Subcutaneous adipose tissue (tissue), 4 donors: ENCODE data around the gene SGPP2. TPM values are rescaled to one million over a fixed set of nuclear protein-coding genes. Genes with fewer than 3 reads are reported as not detected.

Source experiments
- total RNA-seq, 4 donors: library from RNA; depleted of rRNA; stranded (reverse); fragments of >200 nt; gene quantifications; one replicate each; pipeline ENCODE4 v1.1.0, GENCODE V29; 2016
- TF ChIP-seq, protein P1 (sequence below): fragments of 450-650 bp; IDR thresholded peaks from one replicate; pipeline ENCODE4 v1.5.1; 2016; ENCODE audit warnings: low read depth, mild to moderate bottlenecking, control low read depth, antibody characterized with exemption, moderate library complexity

Gene SGPP2
- total RNA-seq, 4 donors from 2014 or later: 0.16 TPM; not detected in 3

DNA sequence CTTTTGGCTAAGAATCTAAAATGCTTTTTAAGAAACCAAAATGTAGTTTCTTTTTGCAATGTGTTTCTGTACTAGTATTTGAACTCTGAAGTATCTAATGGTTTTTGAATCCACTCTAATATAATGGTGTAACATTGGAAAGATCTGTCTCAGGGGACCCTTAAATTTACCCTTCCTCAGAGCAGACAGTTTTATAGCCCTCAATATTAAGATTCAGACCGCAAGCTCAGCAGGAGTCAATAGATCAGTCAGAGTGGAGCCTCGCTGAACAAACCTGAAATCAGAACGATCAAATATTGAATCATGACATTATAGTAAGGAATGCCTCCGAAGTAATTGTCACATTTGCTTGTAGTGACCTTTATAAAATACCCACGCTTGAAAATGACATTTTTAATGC is 18.3 kb downstream of the SGPP2 start:
- TF ChIP-seq, protein P1, sequence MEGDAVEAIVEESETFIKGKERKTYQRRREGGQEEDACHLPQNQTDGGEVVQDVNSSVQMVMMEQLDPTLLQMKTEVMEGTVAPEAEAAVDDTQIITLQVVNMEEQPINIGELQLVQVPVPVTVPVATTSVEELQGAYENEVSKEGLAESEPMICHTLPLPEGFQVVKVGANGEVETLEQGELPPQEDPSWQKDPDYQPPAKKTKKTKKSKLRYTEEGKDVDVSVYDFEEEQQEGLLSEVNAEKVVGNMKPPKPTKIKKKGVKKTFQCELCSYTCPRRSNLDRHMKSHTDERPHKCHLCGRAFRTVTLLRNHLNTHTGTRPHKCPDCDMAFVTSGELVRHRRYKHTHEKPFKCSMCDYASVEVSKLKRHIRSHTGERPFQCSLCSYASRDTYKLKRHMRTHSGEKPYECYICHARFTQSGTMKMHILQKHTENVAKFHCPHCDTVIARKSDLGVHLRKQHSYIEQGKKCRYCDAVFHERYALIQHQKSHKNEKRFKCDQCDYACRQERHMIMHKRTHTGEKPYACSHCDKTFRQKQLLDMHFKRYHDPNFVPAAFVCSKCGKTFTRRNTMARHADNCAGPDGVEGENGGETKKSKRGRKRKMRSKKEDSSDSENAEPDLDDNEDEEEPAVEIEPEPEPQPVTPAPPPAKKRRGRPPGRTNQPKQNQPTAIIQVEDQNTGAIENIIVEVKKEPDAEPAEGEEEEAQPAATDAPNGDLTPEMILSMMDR: no peak

DNA sequence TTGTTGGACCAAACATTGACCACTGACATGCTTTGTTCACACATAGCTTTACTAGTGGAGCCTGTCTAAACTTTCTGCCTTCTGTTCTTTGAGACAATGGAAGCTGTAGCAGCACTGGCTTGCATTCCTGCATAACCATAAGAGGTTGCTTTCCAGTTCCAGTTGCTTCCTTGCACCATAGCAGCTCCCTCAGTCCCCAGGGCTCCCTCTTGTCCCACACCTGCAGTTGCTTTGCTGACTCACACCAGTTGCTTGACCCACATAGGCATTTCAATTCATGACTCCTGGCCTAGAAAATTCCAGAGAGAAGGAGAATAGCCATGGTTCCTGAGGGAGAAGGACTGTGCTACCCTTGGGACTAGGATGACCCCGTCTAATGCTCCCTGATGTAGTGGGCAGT is 20.9 kb downstream of the SGPP2 start:
- TF ChIP-seq, protein P1: no peak

DNA sequence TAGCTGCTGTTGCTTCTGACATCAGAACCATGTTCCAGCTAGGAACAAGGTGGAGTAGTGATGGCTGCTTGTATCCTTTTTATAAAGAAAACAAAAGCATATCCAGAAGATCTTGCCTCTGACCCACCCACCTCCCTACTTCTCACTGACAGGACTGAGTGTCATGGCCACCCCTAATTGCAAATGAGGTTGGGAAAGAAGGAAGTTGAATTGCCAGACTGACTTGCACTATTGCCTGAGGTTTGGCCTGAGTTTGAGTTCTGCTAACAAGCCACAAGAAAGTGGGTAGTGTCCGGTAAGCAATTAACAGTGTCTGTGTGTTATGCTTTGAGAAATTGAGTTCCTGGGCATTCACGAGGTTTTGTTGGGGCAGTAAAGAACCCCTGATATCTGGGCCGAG is 22.8 kb downstream of the SGPP2 start:
- TF ChIP-seq, protein P1: no peak

DNA sequence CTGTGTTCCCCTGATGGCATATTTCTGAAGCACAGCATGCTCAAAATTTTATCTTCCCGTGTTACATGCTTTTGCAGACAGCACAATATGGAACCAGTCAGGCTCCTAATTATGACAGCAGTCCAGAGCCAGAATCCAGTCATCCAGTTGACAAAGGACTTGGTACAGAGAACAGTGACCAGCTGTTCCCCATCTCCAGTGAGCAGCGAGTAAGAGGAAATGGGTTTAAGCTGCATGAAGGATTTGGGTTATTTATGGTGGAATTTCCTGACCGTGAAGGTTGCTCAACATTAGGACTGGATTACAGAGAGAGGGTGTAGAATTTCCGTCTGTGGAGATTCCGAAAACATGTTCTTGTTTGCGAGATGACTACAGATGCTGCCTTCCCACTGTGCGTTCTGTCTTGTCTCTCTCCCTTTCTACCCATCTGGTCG is 24.4 kb downstream of the SGPP2 start:
- TF ChIP-seq, protein P1: no peak

DNA sequence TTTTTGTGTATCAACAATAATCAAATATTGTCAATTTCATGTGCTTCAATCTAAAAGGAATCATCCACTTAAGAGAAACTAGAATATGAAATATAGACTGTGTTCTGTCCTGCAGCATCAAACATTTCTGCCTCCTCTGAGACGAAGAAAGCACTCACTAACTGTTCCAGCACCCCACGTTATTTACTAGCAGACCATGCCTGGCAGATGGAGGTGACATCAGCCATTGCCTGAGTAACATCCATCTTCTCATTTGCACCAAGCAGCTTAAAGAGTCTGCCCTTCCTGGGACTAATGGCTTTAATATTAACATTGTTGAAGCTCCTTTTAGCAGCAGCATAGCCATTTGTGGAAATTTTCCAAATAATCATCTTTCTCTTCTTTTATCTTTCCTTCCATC is 25.7 kb downstream of the SGPP2 start:
- TF ChIP-seq, protein P1: no peak

DNA sequence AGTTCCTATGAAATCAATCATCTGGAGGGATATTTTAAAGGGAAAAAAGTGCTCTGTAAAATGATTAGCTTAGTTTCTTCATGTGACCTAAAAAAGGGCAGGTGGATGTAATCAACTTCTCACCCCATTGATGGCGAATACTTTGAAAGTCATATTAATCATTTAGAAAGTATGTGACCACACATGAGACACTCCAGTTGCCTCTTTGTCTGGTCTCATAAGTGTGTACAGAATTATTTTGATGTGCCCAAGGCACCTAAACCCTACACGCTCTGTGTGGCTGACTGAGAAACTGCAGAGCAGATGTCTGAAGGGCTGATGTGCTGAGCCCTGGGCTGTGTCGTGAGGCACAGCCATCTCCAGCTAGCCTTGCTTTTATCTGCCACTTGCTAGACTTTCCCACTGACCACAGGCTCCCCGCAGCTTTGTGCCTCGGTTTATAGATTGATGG is 26.9 kb downstream of the SGPP2 start:
- TF ChIP-seq, protein P1: no peak

DNA sequence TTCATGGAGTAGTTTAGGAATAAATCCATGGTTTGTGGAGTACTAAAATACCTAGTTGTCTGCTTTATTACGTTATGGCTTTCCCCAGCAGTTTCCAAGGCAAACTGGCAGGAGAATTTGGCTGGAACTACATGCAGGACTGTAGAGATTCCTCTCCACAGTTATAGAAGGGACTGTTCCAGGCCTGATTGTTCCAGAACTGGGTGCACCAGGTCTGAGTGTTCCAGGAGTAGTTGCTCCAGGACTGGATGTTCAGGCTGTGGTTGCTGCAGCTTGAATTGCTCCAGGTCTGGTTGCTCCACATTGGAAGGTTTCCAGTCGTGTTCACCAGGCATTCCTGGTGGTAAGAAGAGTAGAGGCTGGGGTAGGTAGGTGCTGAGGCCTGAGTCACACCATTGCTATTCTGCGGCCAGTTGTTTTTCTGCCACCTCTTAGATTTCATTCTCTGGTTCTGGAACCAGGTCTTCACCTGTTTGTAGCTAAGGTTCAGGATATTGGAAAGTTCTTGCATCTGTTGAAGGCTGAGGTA is 28.1 kb downstream of the SGPP2 start:
- TF ChIP-seq, protein P1: no peak
